BE2C (cell line): ENCODE data around the gene CACNA1F.

Experiments
- DNase-seq: peaks from one replicate; pipeline ENCODE4 v3.0.0-alpha.2; 2020
- H3K27me3 ChIP-seq: fragments of 250-450 bp; sonication (Bioruptor Pico); 2 replicates; pipeline ENCODE4 v1.5.1; 2020; ENCODE audit warnings: mild to moderate bottlenecking
- H3K36me3 ChIP-seq: fragments of 250-450 bp; sonication (Bioruptor Pico); 2 replicates; pipeline ENCODE4 v1.5.1; 2020; ENCODE audit warnings: mild to moderate bottlenecking
- H3K4me1 ChIP-seq: fragments of 250-450 bp; sonication (Bioruptor Pico); 2 replicates; pipeline ENCODE4 v1.5.1; 2020
- H3K4me3 ChIP-seq: 2 replicates; pipeline ENCODE4 v1.5.1; 2011; ENCODE audit warnings: low read depth, low read length
- H3K9me3 ChIP-seq: fragments of 250-450 bp; sonication (Bioruptor Pico); 2 replicates; pipeline ENCODE4 v1.5.1; 2020
- CTCF ChIP-seq: IDR thresholded peaks from 2 replicates; pipeline ENCODE4 v1.5.1; 2012; ENCODE audit warnings: mild to moderate bottlenecking, low read depth, low read length

CACNA1F gene

GRCh38 chrX:49238735-49239134 lies 5.6 kb upstream of the CACNA1F start:
- H3K4me1 ChIP-seq = no peaks in the 10 kb centered on the region
- H3K27me3 ChIP-seq = no peaks in the 10 kb centered on the region
- no peaks in the 10 kb centered on the region; the same call in 1 of the 2 replicates for H3K36me3 ChIP-seq
- H3K4me3 ChIP-seq = no peak overlapping the region
- TF ChIP-seq CTCF = no peak
- no peaks in the 10 kb centered on the region for H3K9me3 ChIP-seq
- DNase-seq = no peak

DNA sequence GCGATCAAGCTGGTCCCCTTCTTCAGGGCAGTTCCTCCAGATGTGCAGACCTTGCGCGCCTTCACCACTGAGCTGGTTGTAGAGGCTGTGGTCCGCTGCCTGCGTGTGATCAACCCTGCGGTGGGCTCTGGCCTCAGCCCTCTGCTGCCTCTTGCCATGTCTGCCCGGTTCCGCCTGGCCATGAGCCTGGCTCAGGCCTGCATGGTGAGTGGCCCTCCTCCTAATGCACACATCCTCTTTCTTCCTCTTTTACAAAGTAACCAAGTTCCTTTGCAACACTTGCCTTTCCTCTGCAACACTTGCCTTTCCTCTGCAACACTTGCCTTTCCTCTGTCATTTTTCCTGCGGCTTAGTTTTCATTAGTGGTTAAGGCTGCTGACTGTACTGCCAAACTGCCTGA lies 3.9 kb upstream of the CACNA1F start:
- no peaks in the 10 kb centered on the region for H3K36me3 ChIP-seq
- H3K4me3 ChIP-seq = no peak overlapping the region
- no peaks in the 10 kb centered on the region for H3K9me3 ChIP-seq
- no peak for DNase-seq
- no peaks in the 10 kb centered on the region for H3K4me1 ChIP-seq
- H3K27me3 ChIP-seq = no peaks in the 10 kb centered on the region
- no peak for TF ChIP-seq CTCF

GRCh38 chrX:49233887-49234555 lies 881 bp upstream of the CACNA1F start:
- no peak for TF ChIP-seq CTCF
- Histone ChIP-seq H3K27me3 (no peaks in the 10 kb centered on the region), H3K9me3 (no peaks in the 10 kb centered on the region), H3K4me3 (no peak overlapping the region), H3K36me3 (no peaks in the 10 kb centered on the region), H3K4me1 (no peaks in the 10 kb centered on the region)
- DNase-seq = no peak

DNA sequence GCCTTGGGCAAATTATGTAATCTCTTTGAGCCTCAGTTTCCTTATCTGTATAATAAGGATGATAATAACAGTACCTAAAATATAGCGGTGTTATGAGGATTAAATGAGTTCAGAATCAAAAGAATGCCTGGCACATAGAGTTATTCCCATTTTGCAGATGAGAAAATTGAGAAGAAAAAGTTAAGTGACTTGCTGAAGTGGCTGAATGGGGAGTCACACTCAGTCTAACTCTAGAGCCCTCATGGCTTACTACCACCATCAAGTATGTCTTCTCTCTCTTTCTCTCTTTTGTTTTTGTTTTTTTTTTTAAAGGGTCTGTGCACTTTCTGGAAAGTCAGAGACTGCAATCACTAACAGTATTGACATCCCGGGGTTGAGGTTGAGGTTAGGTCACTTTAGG lies 615 bp downstream of the CACNA1F start:
- no peak for TF ChIP-seq CTCF
- DNase-seq = no peak
- no peaks in the 10 kb centered on the region for H3K4me1 ChIP-seq
- H3K27me3 ChIP-seq = no peaks in the 10 kb centered on the region
- H3K36me3 ChIP-seq = no peaks in the 10 kb centered on the region
- no peaks in the 10 kb centered on the region for H3K9me3 ChIP-seq
- no peak overlapping the region for H3K4me3 ChIP-seq

- no peaks in the 10 kb centered on the region for H3K4me1 ChIP-seq
- H3K9me3 ChIP-seq = no peaks in the 10 kb centered on the region
- no peak for DNase-seq
- no peaks in the 10 kb centered on the region for H3K36me3 ChIP-seq
- H3K4me3 ChIP-seq = no peak overlapping the region
- TF ChIP-seq CTCF = no peak
- H3K27me3 ChIP-seq = no peaks in the 10 kb centered on the region
These were observed 1.7 kb downstream of the CACNA1F start for GRCh38 chrX:49231333-49232000.

GRCh38 chrX:49230500-49231232 lies 2.5 kb downstream of the CACNA1F start:
- no peaks in the 10 kb centered on the region for H3K27me3 ChIP-seq
- TF ChIP-seq CTCF = no peak
- no peak for DNase-seq
- no peaks in the 10 kb centered on the region for H3K4me1 ChIP-seq
- H3K4me3 ChIP-seq = no peak overlapping the region
- H3K9me3 ChIP-seq = no peaks in the 10 kb centered on the region
- no peaks in the 10 kb centered on the region for H3K36me3 ChIP-seq
